Mucosa of stomach (tissue), 1 donor: Measurements from ENCODE around the gene ABCB10.

Source experiments
- H3K27me3 ChIP-seq: one replicate; pipeline ENCODE4 v1.7.0; 2013; ENCODE audit warnings: mild to moderate bottlenecking, low read length; ENCODE audit not compliant: control insufficient read depth, insufficient read depth
- H3K36me3 ChIP-seq: one replicate; pipeline ENCODE4 v1.7.0; 2013; ENCODE audit warnings: low read length; ENCODE audit not compliant: control insufficient read depth, insufficient read depth
- H3K4me1 ChIP-seq: one replicate; pipeline ENCODE4 v1.7.0; 2013; ENCODE audit warnings: mild to moderate bottlenecking, low read length; ENCODE audit not compliant: control insufficient read depth, insufficient read depth
- H3K4me3 ChIP-seq: one replicate; pipeline ENCODE4 v1.7.0; 2013; ENCODE audit warnings: low read length
- H3K9ac ChIP-seq: one replicate; pipeline ENCODE4 v1.7.0; 2013; ENCODE audit warnings: mild to moderate bottlenecking, low read length, moderate library complexity
- H3K9me3 ChIP-seq: one replicate; pipeline ENCODE4 v1.7.0; 2013; ENCODE audit warnings: mild to moderate bottlenecking, low read length, moderate library complexity; ENCODE audit not compliant: control insufficient read depth
- donor health status: Pancreatic carcinoma.

Gene ABCB10

DNA sequence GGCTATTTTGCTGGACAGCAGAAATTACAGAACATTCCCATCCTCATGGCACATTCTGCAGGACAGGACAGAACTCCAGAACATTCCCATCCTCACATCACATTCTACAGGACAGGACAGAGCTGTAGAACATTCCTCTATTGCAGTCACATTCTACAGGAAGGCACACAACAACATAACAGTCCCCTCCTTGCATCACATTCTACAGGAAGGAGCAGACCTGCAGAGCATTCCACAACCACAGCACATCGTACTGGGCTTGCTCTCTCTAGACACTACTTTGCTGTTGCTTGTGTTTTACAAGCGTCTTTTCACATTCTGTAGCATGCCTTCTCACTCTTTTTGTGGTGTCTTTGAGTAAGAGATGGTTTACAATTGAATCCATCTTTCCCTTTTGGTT lies 26.8 kb upstream of the ABCB10 start:
- no peaks in the 10 kb centered on the region for H3K36me3 ChIP-seq
- H3K9ac ChIP-seq = no peak overlapping the region
- H3K27me3 ChIP-seq = no peaks in the 10 kb centered on the region
- no peaks in the 10 kb centered on the region for H3K9me3 ChIP-seq
- H3K4me3 ChIP-seq = no peak overlapping the region
- H3K4me1 ChIP-seq = peaks cover 7% of the 10 kb centered on the region

DNA sequence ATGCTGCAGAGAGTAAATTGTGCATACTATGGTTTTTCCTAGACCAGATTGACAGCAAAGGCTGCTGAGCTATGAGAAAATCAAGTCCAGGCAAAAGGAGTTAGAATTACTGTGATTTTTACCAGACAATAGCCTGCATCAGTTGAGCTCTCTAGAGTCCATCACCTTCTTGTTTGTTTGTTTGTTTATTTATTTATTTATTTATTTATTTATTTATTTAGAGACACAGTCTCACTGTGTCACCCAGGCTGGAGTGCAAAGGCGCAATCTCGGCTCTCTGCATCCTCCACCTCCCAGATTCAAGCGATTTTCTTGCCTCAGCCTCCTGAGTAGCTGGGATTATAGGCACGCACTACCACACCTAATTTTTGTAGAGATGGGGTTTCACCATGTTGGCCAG lies 24.2 kb upstream of the ABCB10 start:
- Histone ChIP-seq H3K27me3 (no peaks in the 10 kb centered on the region), H3K36me3 (no peaks in the 10 kb centered on the region), H3K9ac (no peak overlapping the region), H3K9me3 (no peaks in the 10 kb centered on the region), H3K4me1 (peaks cover 16% of the 10 kb centered on the region), H3K4me3 (no peak overlapping the region)

DNA sequence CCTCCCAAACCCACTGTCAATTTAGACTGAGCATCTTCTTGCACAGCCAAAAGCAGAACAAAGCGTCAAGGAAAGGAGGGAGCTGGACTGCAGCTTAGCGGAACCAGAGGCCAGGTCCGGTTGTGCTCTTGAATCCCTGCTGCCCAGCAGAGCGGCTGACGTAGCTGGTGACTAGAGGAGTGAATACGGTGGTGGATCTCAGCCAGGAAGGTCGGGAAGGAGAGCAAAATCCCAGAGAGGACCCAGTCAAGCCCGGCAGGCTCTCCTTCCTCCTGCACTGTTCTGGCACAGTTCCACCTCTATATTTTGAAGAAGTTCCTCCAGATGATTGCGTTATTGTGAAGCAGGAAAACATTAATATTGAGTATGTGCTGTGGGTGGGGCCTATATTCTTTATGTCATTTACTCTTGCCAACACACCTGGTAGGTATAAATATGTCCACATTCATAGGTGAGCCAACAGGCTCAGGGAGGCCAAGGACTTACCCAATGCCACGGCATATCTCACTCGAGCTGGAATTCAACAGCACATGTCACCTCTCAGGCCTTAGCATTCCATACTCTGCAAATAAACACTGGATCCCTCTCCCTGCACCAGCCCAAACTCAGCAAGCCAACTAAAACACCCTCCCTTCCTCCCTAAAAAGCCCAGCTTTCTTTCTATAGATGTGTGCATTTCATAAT lies 23.6 kb upstream of the ABCB10 start:
- no peak overlapping the region for H3K9ac ChIP-seq
- H3K9me3 ChIP-seq = no peaks in the 10 kb centered on the region
- H3K36me3 ChIP-seq = no peaks in the 10 kb centered on the region
- H3K4me3 ChIP-seq = no peak overlapping the region
- peaks cover 16% of the 10 kb centered on the region for H3K4me1 ChIP-seq
- H3K27me3 ChIP-seq = no peaks in the 10 kb centered on the region

DNA sequence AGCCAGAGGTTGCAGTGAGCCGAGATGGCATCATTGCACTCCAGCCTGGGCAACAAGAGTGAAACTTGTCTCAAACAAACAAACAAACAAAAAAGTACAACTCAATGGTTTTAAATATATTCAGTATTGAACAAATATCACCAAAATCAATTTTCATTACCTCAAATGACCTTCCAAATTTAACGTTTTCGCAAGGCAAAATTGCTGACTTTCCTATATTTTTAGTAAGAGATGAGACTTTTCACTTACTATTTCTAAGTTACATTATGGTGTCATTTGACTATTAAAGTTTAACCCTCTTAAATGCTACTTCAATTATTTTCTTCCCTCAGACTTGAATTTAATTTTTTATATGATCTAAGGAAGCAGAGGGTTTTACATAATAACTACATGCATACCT lies 23.0 kb upstream of the ABCB10 start:
- H3K4me3 ChIP-seq = no peak overlapping the region
- no peaks in the 10 kb centered on the region for H3K27me3 ChIP-seq
- H3K36me3 ChIP-seq = no peaks in the 10 kb centered on the region
- no peaks in the 10 kb centered on the region for H3K9me3 ChIP-seq
- H3K9ac ChIP-seq = no peak overlapping the region
- H3K4me1 ChIP-seq = peaks cover 16% of the 10 kb centered on the region

DNA sequence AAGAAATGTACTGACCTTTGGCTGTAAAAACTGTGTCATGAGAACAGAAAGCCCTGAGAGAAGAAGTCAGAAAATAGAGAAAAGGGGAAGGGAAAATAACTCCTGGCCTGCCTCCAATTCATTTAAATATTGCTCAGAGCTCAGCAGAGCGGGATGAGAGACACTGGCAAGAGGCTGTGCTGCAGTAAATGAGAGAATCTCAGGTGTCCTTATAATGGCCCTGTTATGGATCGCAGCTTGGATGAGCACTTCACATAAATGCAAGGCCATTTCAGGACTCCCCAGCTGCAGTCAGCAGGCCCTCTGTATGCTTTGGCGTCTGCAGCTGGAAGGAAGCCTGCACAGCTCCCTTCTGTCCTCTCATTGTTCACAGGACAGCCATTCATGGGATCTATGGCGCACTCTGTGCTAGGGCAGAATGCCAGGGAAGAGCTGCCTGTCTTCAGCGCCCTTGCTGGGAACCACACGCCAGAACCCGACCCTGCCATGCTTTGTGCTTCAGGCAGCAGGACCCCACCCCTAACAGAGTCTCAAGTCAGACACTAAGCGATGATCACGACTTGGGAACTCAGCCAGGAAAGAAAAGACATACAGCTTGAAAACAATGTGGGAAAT lies 20.7 kb upstream of the ABCB10 start:
- no peaks in the 10 kb centered on the region for H3K27me3 ChIP-seq
- peaks cover 16% of the 10 kb centered on the region for H3K4me1 ChIP-seq
- no peak overlapping the region for H3K9ac ChIP-seq
- no peak overlapping the region for H3K4me3 ChIP-seq
- no peaks in the 10 kb centered on the region for H3K9me3 ChIP-seq
- H3K36me3 ChIP-seq = no peaks in the 10 kb centered on the region

DNA sequence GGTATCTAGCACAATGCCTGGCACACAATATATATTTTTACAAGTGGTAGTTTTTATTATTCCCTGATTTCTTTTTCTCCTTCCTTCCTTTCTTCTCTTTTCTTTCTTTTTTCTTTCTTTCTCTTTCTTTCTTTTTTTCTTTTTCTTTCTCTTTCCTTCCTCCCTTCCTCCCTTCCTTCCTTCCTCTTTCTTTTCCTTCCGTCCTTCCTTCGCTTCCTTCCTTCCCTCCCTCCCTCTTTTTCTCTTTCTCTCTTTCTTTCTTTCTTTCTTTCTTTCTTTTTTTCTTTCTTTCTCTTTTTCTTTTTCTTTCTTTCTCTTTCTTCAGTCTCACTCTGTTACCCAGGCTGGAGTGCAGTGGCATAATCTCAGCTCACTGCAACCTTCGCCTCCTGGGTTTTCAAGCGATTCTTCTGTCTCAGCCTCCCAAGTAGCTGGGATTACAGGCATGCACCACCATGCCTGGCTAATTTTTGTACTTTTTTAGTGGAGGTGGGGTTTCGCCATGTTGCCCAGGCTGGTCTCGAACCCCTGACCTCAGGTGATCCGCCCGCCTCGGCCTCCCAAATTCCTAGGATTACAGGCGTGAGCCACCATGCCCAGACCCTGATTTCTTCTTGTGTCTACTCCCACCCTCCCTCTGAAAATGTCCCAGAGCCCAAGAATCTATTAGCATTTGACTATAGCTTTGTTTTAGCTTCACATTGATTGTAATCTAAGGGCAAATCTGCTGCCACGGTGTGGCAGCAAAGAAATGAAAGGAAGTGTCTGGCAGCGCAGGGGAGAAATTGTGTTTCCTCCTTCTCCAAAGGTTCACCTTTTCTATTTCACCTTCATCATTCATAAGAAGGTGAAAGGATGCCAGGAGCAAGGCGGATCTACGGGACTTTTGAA lies 19.9 kb upstream of the ABCB10 start:
- H3K9ac ChIP-seq = no peak overlapping the region
- H3K27me3 ChIP-seq = no peaks in the 10 kb centered on the region
- no peak overlapping the region for H3K4me3 ChIP-seq
- H3K9me3 ChIP-seq = no peaks in the 10 kb centered on the region
- peaks cover 16% of the 10 kb centered on the region for H3K4me1 ChIP-seq
- no peaks in the 10 kb centered on the region for H3K36me3 ChIP-seq

DNA sequence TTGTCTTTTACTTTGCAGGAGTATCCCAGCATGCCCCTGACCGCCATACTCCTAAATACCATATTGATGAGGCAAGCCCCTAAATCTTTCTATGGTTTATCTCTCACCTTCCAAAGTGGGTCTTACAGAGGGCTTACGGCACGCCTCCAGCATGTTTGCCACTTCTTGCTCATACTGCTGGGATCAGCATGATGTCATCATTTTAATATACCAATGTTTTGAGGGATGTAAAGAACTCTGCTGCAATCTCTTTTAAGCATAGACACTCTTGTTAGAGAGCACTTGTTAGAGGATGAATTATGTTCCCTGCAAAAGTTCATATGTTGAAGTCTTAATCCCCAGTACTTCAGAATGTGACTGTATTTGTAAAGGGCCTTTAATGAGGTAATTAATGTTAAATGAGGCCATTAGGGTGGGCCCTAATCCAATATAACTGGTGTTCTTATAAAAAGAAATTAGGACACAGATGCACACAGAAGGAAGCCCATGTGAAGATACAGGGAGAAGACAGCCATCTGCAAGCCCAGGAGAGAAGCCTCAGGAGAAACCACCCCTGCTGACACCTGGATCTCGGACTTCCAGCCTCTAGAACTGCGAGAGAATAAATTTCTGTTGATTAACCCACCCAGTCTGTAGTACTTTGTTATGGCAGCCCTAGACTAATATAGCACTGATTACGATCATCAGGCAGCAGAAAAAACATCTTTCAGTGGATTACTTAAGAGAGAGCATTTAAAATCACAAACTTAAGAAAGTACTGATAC lies 16.4 kb upstream of the ABCB10 start:
- H3K36me3 ChIP-seq = no peaks in the 10 kb centered on the region
- no peaks in the 10 kb centered on the region for H3K9me3 ChIP-seq
- H3K9ac ChIP-seq = no peak overlapping the region
- H3K4me3 ChIP-seq = no peak overlapping the region
- no peaks in the 10 kb centered on the region for H3K27me3 ChIP-seq
- H3K4me1 ChIP-seq = peaks cover 18% of the 10 kb centered on the region

DNA sequence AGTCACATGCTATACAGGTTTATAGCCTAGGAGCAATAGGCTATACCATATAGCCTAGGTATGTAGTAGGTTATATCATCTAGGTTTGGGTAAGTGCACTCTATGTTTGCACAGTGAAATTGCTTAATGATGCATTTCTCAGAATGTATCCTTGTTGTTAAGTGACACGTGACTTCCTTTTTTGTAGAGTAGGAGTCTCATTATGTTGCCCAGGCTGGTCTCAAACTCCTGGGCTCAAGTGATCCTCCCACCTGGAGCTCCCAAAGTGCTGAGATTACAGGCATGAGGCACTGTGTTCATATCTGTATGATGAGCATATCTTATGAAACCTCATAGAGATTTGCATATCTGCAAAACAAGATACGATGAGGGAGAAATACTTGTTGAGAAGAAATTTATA lies 13.8 kb upstream of the ABCB10 start:
- Histone ChIP-seq H3K9me3 (no peaks in the 10 kb centered on the region), H3K4me1 (peaks cover 10% of the 10 kb centered on the region), H3K36me3 (no peaks in the 10 kb centered on the region), H3K27me3 (no peaks in the 10 kb centered on the region), H3K9ac (no peak overlapping the region), H3K4me3 (no peak overlapping the region)

DNA sequence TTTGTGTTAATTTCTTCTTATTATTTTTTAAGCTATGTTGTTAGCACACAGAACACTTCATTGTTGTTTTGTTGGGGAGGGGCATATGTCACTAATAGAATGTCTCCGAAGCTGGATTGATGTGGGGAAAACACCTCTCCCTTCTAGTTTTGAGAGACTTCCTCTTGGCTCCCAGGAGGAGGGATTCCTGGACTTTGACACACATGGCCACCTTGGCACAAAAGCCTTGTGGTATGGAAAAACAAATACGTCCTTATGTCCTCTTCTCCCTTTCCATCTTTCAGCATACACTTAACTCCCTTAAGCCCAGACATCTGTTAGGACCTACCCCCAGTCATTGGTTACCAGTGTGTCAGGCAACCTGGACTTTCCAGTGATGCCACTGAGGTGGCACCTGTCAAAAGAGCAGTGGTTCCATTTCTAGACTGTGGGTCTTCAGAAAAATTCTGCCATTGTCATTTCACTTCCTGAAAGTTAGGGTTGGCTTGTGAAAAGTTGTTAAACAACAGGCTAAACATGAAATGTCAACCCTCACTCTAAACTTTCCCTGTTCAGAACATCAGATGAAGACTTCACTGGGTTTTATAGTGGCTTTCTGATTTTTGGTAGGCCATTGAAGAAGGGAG lies 12.5 kb upstream of the ABCB10 start:
- Histone ChIP-seq H3K4me1 (peaks cover 10% of the 10 kb centered on the region), H3K9me3 (no peaks in the 10 kb centered on the region), H3K9ac (no peak overlapping the region), H3K27me3 (no peaks in the 10 kb centered on the region), H3K36me3 (no peaks in the 10 kb centered on the region), H3K4me3 (no peak overlapping the region)

DNA sequence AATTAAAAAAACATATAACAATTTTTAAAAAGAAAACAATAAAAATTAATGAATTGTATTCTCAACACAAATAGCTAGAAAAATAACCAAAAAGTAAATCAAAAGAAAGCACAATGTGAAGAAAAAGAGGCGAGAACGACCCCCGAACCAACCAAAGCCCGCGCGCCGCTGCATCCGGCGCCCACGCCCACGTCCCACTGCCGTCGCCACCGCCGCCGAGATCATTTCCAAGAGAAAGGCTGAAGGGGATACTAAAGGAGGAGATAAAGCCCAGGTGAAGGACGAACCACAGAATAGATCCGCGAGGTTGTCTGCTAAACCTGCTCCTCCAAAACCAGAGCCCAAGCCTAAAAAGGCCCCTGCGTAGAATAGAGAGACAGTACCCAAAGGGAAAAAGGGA lies 11.8 kb upstream of the ABCB10 start:
- Histone ChIP-seq H3K4me3 (no peak overlapping the region), H3K9me3 (no peaks in the 10 kb centered on the region), H3K9ac (no peak overlapping the region), H3K4me1 (peaks cover 10% of the 10 kb centered on the region), H3K36me3 (no peaks in the 10 kb centered on the region), H3K27me3 (no peaks in the 10 kb centered on the region)

DNA sequence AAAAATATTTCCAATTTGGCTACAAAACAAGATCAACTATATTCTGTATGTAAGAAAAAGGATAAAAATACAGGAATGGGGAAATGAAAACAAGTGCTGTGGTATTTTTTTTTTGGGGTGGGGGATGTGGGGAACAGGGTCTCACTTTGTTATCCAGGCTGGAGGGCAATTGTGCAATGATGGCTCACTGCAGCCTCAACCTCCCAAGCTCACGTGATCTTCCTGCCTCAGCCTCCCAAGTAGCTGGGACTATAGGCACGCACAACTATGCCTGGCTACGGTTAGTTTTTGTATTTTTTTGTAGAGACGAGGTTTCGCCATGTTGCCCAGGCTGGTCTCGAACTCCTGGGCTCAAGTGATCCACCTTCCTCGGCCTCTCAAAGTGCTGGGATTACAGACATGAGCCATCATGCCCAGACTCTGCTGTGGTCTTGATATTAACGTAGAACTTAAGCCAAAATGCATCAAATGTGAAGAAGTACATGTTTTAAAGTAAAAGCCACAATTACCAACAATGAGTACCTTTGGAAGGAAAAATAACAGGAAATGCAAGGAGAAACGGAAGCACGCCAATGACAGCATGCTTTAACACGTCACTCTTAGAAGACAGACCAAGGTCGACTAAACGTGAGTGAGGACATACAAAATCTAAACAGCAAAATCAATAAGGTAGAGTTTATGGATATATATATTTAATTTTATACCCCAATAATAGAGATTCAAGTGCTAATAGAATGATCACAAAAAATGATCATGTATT lies 8.8 kb upstream of the ABCB10 start:
- H3K27me3 ChIP-seq = no peaks in the 10 kb centered on the region
- H3K4me1 ChIP-seq = peaks cover 10% of the 10 kb centered on the region
- H3K9me3 ChIP-seq = no peaks in the 10 kb centered on the region
- H3K9ac ChIP-seq = no peak overlapping the region
- no peak overlapping the region for H3K4me3 ChIP-seq
- no peaks in the 10 kb centered on the region for H3K36me3 ChIP-seq
